GM19035 (cell line): ENCODE results near the gene CDC20.
"Not testable (repeated sequence)": the region's sequence is repeated elsewhere in the genome, so short reads cannot be mapped to it uniquely, and the experiment has no call there.

Experiments
- ATAC-seq: cut with Tn5 transposase; IDR thresholded peaks from one replicate; pipeline ENCODE4 v1.9.1; 2021; ENCODE audit not compliant: unreplicated experiment

The CDC20 gene

DNA sequence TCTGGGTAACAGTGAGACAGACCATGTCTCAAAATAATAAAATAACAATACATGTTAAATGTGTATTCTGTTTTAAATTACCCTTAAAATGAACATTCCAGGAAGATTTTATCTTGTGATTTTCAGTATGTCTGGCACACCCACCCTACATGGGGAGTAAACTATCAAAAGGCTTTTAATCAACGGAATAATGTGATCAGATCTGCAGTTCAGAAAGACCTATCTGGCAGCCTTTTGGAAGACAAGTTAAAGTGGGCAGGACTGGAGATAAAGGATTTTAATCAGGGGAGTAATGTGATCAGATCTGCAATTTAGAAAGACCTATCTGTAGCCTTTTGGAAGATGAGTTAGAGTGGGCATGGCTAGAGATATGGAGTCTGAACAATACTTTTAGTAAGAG lies 20.7 kb downstream of the CDC20 start:
- no peak for ATAC-seq

DNA sequence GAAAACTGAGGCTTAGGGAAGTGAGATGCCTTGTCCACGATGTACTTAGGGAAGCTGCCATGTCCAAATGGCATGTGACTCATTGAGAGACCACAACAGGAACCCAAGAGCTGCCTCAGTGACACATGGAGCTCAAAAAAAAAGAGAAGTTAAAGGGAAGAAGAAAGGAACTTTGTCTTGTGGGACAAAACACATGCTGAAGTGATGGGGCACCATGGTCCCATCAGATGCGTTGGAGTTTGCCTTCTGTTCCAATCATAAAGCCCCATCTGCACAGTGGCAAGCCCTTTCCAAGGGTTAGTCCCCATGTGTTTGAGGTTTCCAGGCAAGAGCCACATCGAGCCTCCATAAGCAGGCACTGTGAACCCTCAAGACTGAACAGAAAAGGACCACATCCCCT lies 22.8 kb downstream of the CDC20 start:
- ATAC-seq: no peak

DNA sequence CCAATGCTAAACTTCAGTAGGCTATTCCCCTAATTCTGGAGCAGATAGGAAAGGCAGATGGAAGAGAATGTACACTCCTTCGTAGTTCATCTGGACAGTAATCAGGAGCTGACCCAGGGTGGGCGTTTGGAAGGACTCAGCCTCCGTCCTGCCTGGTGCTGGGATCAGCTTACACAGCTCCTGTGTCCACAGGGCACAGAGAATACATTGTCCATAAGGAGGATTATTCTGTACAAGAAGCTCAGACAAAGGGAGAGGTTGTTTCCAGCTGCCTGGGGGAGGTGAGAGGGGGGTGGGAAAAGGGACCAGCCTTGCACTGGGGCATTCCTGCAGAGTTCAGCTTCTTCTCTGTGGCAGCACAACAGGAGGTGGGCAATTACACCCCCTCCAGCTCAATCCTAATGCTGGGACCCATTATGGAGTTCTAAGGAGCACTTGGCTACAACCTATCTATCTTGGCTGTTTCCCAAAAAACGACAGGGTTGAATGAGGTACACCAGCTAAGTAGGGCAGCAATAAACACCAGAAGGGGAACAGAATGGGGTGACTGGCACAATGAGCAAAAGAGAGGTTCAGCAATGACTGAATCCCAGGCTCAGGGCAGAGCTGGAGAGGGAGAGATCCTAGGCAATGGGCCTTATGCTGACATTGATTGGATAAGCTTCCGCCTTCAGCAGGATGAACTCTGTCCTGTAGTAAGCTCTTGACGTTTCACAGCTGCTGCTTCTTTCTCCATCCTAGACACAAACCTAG lies 23.4 kb downstream of the CDC20 start:
- ATAC-seq: no peak

DNA sequence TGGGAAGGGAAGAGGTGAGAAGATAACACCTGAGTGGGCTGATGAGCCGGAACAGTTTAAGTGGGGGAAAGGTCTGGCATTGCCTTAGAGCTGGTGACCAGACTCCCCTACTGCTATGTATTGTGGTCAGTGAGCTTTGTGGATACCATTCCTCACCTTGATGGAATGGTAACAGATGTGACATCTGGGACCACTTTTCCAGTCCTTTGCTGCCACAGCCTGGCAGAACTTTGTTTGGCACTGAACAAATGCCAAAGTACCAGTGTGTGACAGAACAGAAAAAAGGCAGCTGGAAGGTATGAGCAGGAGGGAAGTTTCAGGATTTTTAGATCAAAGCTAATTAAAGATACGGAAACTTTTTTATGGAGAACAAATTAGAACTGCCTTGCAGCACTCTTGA lies 24.7 kb downstream of the CDC20 start:
- no peak for ATAC-seq

DNA sequence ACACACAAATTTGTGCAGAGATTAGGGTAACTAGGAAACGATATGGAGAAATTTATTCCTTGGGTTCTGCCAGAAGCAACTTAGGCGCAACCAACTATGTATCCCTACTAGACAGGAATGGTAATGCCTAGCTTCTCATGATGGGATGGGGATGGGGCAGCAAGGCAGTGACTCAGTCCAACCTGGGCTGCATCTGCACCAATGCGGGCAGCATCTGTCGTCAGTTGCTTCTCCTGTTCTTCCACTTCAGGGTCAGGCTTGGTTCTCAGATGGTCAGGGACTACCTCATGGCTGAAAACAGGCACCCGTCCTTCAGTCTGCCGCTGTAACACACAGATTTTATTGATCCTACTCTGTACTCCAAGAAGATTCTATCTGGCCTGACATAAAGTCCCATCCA lies 27.9 kb downstream of the CDC20 start:
- ATAC-seq: no peak

DNA sequence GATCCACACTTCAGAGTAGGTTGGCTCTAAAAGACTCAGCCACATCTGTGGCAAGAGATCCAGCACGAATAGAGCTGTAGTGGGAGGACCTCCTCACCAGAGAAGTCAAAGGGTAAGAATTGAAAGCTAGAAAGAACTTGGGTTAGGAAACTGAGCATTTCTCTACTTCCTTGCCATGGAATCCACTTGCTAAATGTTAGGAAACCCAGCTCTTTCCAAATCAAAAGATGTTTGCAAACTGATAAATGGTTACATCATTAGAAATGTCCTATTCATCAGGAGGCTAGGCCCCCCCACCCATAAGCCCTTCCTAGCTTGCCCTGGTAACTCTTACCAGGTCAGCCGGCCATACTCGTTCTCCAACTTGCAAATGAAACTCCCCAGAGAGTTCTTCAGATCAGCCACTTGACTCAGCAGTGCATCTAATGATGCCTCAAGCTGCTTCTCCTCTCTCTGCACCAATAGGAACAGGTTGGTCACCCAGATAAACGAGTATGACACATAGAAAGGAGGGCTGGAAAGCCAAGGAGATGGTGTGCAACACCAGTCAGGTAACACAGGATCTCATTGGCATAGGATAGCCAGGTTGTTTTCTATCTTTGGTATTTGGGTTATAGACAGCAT lies 29.3 kb downstream of the CDC20 start:
- ATAC-seq: no peak

DNA sequence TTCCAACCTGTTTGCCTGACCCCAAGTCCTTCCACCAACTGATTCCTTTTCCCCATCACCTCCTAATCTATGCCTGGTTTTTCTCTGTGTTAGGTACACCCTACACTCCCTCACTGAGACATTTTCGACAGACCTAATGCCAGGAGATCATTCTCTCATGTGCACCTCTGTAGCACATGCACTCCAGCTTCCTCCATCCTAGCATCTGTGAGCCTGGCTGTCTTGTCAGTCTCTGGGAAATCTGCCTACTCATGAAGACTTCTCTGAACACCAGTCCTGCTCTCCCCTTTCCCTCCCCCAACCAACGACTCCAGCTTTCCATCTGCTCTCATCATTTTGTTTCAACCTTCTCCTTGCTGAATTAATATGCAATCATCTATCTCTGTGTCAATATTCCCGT lies 29.8 kb downstream of the CDC20 start:
- ATAC-seq: no peak

DNA sequence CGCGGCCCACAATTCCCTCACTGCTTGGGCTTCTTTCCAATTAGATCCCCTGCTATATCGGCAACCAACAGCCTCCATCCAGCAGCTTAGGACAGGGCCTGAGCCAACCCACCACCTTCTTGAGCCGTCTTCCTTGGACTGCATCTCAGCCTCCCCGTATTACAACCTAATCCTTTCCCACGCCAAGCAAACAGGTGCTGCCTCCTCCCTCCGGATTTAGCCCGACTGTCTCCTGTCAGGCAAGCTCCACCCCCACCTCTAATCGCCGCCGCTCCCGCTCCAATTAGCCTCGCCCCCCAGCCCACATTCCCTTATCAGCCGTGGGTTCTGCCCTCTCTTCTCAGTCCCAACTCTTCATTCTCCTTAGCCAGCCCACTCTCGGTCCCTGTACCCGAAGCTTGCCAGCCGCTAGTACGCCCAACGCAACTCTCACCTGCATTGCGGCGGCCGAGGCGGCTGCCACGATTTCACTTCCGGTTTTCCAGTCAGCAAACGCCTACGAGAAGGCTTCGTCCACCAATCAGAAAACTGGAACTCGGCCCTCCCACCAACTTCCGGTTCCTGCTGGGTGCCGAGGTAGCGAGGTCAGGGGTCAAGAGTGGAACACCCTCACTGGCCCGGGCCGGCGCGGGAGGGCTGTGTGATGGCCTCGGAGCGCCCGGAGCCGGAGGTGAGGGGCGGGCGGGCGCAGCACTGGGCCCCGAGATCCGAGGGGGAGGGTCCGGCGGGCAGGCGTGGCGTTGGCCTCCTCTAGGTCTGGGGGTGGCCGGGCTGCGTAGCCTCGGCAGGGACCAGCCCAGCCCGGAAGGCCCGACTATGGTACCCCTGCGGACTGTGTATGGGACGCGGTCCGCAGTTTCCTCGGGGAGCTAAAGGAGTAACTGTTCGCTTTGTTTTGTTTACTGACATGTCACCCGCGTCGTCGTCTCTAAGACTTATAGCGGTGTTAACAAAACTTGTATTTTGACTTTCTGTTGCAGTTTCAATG lies 30.8 kb downstream of the CDC20 start, which contains the start of the genes MED8 and SZT2:
Gene MED8 (minus strand): TSS at position 475 of the 988 bp plus-strand sequence. CDS start 36 bp downstream, at position 439.
Gene SZT2 (plus strand): TSS at position 574 of the 988 bp plus-strand sequence. CDS start 70 bp downstream, at position 644.
- ATAC-seq: peak; percentile 91

DNA sequence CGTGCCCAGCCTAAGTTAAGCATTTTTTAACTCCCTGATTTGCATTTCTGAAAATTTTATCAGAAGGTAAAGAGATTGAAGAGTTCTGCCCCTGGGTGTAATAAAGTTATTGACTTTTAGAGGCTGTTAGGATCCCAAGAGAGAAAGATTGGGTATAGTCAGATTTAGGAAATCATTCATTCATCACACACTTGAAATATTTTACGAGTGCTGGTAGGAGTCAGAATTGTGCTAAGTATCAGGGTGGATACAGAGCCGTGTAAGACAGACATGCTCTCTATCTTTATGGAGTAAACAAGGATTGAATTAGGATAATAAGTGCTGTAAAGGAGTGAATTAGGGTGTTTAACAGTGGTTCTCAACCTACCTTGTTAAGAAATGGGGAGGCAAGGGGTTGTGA lies 33.9 kb downstream of the CDC20 start:
- no peak for ATAC-seq

DNA sequence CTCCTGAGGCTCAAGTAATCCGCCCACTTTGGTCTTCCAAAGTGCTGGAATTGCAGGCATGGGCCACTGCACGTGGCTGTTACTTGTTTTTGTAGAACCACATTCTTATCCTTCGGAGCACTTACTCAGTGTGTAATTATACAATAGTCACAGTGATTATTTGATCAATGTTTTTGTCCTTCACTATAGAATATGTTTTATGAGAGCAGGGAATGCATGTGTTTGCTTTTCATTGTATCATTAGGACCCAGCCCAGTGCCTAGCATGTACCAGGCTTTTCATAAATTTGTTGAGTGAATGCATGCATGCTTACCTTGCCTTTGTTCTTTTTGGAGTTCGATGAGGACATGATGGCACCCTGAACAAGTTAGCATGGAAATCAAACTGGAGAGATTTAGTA lies 36.7 kb downstream of the CDC20 start:
- no peak for ATAC-seq

DNA sequence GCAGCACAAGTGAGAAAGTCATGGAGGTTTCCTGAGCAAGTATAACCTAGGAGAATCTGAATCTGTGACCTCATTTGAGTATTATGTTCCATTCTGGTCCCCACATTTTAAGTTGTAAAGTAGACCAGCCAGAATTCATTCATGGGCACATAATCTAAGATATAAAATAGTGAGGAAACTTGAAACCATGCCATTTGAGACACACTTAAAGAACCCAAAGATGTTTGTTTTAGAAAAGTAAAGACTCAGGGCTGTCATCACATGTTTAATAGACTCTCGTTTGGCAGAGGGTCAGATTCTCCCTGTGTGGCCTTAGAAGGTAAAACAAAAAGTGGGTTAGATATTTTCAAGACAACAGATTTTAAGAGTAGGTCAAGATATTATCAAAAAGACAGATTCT lies 37.3 kb downstream of the CDC20 start:
- ATAC-seq: no peak

DNA sequence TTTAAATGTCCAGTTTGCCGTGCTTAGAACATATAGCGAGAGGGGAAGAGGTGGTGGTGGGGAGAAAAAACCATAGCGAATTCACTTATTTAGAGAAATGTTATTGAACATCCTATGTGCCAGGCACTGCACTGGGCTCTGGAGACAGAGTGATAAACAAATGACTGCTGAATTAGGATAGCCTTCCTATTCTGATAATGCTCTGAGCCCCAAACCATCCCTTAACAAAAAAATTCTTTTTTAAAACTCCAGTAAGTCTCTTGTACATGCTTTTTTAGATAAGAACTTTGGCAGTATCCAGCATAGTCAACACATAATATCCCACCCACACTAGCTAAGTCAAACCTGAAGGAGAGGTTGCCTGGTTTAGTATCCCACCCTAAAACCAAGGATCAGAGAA lies 39.4 kb downstream of the CDC20 start:
- no peak for ATAC-seq

DNA sequence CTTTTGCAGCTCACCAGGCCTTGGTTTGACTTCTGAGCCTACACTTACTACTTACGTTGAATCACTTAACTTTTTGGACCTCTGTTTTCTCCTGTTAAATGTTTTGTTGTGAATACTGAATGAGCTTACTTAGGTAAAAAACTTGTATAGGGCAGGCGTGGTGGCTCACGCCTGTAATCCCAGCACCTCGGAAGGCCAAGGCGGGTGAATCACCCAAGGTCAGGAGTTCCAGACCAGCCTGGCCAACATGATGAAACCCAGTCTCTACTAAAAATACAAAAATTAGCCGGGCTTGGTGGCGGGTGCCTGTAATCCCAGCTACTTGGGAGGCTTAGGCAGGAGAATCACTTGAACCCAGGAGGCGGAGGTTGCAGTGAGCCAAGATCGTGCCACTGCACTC lies 41.7 kb downstream of the CDC20 start:
- ATAC-seq: not testable (repeated sequence)

DNA sequence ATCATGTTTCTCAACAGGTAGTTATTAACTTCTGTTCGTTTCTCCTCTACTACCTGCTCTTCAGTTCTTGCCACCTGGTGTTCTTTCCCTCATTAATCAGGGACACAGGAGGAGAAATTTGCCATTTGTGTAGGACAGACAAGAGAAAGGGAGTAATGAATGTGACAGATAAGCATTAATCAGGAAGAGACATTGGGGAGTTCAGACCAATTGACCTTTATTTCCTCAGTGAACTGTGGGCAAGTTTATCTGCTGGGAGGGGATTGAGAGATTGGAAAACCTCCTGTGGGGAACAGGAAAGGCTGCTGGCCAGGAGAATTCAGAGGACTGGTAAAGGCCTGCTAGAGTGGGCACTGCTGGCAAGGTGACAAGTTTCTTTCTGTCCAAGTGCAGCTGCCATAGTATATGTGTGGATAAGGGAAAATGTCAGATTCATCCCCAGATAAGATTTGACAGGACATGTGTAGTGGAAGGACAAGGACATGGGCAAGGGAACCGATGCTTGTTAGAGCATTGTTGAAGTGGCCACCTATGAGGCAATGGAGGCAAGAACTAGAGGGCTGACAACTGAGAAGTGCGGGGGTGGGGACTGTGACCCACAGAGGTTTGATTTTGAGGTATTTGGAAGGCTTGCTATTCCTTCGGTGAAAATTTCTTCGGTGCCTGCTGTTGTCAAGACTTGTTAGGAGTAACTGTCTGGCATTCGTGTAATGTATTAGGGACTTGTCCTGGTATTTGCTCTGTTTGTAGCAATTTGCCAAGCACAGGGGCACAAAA lies 43.5 kb downstream of the CDC20 start:
- no peak for ATAC-seq

DNA sequence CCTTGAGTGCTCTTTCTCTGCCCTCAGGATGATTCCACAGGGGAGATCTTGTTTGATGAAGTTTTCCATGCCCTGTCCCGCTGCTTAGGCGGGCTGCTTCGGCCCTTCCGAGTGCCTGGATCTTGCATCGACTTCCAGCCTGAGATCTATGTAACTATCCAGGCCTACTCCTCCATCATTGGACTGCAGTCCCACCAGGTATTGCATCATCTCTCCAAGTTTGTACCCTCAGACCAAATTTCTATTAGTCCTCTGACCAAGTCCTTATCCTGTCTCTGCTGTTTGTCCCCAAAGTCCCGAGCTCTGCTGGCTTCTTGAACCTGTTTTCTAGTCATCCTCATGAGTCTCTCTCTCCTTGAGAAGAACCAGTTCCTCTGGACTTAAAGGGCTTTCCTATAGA lies 45.6 kb downstream of the CDC20 start:
- no peak for ATAC-seq

DNA sequence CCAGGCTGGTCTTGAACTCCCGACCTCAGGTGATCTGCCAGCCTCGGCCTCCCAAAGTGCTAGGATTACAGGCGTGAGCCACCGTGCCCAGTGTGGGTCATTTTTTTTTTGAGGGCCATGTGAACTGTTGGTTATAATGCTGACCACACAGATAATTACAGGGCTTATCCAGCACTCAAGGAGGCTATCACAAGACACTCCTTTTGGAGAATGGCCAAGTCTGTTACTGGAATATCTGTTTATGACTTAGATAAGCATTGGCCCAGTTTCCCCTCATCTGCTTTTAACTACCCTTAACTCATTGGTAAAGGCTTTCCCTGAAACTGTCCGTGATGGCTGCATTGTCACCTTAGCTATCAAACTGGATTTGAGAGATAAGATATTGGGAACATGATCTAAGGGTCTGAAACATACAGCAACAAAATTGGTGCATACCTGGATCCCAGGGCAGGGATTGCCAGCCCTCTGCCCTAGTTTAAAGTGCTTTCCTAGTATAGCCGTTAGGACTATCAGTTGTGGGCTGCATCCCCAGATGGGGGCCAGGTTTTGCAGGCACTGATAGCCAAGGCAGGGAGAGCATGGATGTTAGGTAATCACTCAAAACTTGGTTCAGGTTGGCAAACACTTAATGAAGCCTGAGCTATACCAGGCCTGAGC lies 46.6 kb downstream of the CDC20 start:
- no peak for ATAC-seq

DNA sequence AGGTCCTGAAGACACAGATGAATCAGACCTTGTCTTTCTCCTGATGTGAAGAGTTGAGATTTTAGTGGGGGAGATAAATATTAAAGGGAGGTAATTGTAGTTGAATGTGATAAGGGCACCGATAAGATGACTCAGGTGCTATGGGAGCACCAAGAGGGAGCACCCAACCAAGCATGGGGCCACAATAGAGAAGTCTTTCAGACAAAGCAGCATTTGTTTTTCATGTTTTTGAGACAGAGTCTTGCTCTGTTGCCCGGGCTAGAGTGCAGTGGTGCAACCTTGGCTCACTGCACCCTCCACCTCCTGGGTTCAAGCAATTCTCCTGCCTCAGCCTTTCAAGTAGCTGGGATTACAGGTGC lies 47.1 kb downstream of the CDC20 start:
- no peak for ATAC-seq

DNA sequence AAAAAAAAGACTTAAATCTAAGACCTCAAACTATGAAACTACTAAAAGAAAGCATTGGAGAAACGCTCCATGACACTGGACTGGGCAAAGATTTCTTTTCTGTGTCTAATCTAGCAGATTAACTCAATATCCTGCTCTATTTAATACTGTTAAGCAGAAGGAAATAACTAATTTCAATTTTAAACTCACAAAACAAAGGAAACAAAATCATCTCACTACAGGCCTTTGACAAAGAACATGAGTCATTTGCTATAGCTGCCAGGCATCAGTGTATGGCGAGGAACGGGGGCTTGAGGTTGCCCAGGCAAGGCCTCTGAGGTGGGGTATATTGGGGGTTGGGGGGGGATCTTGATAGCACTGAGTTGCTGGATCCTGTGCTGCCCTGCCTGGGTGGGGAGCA lies 51.8 kb downstream of the CDC20 start:
- no peak for ATAC-seq
